ENCODE results near the gene COL27A1. TPM values are rescaled to one million over a fixed set of nuclear protein-coding genes. Genes with fewer than 3 reads are reported as not detected.
"Not testable (repeated sequence)": the region's sequence is repeated elsewhere in the genome, so short reads cannot be mapped to it uniquely, and the experiment has no call there.

Gene COL27A1
- total RNA-seq, 4 donors from 2014 or later: 1.0 to 5.7 (median 3.3) TPM

GRCh38 chr9:114327749-114328148 is 172.4 kb downstream of the COL27A1 start:
- no peaks in the 10 kb centered on the region for H3K9me3 ChIP-seq
- peaks cover 9% of the 10 kb centered on the region for H3K27me3 ChIP-seq
- H3K4me1 ChIP-seq: no peaks in the 10 kb centered on the region
- no peaks in the 10 kb centered on the region for H3K36me3 ChIP-seq
- no peak overlapping the region for H3K27ac ChIP-seq
- TF ChIP-seq POLR2AphosphoS5 (IDR thresholded peaks at IDR 0.05) (no peak), POLR2A (IDR thresholded peaks at IDR 0.05) (no peak)
- no peak overlapping the region for H3K4me3 ChIP-seq
- ATAC-seq: no peak
- 100% methylated on average over 1 of the region's 8 CpGs; no CpG with 5 or more reads in 1 of the 2 donors for WGBS, 2 donors (ENCODE audit: low coverage in 1 of 2)

GRCh38 chr9:114328357-114328820 is 173.1 kb downstream of the COL27A1 start:
- H3K4me3 ChIP-seq, H3K27me3 ChIP-seq, ATAC-seq, H3K9me3 ChIP-seq, H3K36me3 ChIP-seq, H3K4me1 ChIP-seq, H3K27ac ChIP-seq: not testable (repeated sequence)
- 33 to 70% methylated on average over 1 to 2 of the region's 10 CpGs for WGBS, 2 donors (ENCODE audit: low coverage in 1 of 2)

- not testable (repeated sequence) for H3K4me3 ChIP-seq, H3K27me3 ChIP-seq, H3K9me3 ChIP-seq, ATAC-seq, H3K36me3 ChIP-seq, H3K27ac ChIP-seq, H3K4me1 ChIP-seq
- WGBS, 2 donors (ENCODE audit: low coverage in 1 of 2): 56 to 82% methylated on average over 5 to 9 of the region's 12 CpGs
These were observed 173.7 kb downstream of the COL27A1 start for GRCh38 chr9:114328937-114329624.

- not testable (repeated sequence) for H3K9me3 ChIP-seq, H3K4me1 ChIP-seq, H3K4me3 ChIP-seq, H3K36me3 ChIP-seq, H3K27me3 ChIP-seq, H3K27ac ChIP-seq, ATAC-seq
- WGBS, 2 donors (ENCODE audit: low coverage in 1 of 2): no CpG with 5 or more reads among the region's 10 CpGs
These were observed 174.3 kb downstream of the COL27A1 start, which contains the start of gene ORM2 for GRCh38 chr9:114329625-114330022. Gene ORM2, plus strand, starts transcription at chr9:114329869. Its CDS starts 36 bp downstream, at chr9:114329905.

GRCh38 chr9:114330636-114331035 is 175.3 kb downstream of the COL27A1 start:
- TF ChIP-seq POLR2AphosphoS5 (IDR thresholded peaks at IDR 0.05) (no peak), EP300 (IDR thresholded peaks at IDR 0.05) (no peak), CTCF (IDR thresholded peaks at IDR 0.05) (no peak), POLR2A (IDR thresholded peaks at IDR 0.05) (no peak)
- no peaks in the 10 kb centered on the region for H3K4me1 ChIP-seq
- no peaks in the 10 kb centered on the region for H3K9me3 ChIP-seq
- no peak for ATAC-seq
- no peak overlapping the region for H3K27ac ChIP-seq
- H3K27me3 ChIP-seq: peaks cover 9% of the 10 kb centered on the region
- WGBS, 2 donors (ENCODE audit: low coverage in 1 of 2): 76 to 80% methylated on average over 1 to 8 of the region's 10 CpGs
- no peak overlapping the region for H3K4me3 ChIP-seq
- peaks cover 0 to 11% of the 10 kb centered on the region in 2 donors for H3K36me3 ChIP-seq

GRCh38 chr9:114331229-114332195 is 176.2 kb downstream of the COL27A1 start:
- 100% methylated on average over 1 of the region's 19 CpGs for WGBS, 2 donors (ENCODE audit: low coverage in 1 of 2)
- not testable (repeated sequence) for H3K9me3 ChIP-seq, H3K4me1 ChIP-seq, H3K27ac ChIP-seq, H3K4me3 ChIP-seq, ATAC-seq, H3K27me3 ChIP-seq
- peaks cover 0 to 19% of the 10 kb centered on the region in 2 donors for H3K36me3 ChIP-seq

- H3K27ac ChIP-seq, H3K9me3 ChIP-seq, H3K4me1 ChIP-seq, ATAC-seq, H3K27me3 ChIP-seq, H3K4me3 ChIP-seq: not testable (repeated sequence)
- peaks cover 0 to 30% of the 10 kb centered on the region in 2 donors for H3K36me3 ChIP-seq
- 86 to 100% methylated on average over 1 of the region's 4 CpGs for WGBS, 2 donors (ENCODE audit: low coverage in 1 of 2)
These were observed 177.2 kb downstream of the COL27A1 start for GRCh38 chr9:114332474-114333040.

GRCh38 chr9:114333718-114334117 is 178.4 kb downstream of the COL27A1 start:
- not testable (repeated sequence) for H3K27ac ChIP-seq, H3K27me3 ChIP-seq, ATAC-seq, H3K4me1 ChIP-seq, H3K9me3 ChIP-seq, H3K4me3 ChIP-seq
- H3K36me3 ChIP-seq: peaks cover 0 to 41% of the 10 kb centered on the region in 2 donors
- no CpG with 5 or more reads among the region's 4 CpGs for WGBS, 2 donors (ENCODE audit: low coverage in 1 of 2)
